Thoracic aorta endothelial cell (primary cell): ENCODE results near the gene BTF3. TPM values are rescaled to one million over a fixed set of nuclear protein-coding genes. Genes with fewer than 3 reads are reported as not detected.

Experiments used
- total RNA-seq: library from RNA; depleted of rRNA; stranded (reverse); fragments of >200 nt; gene quantifications from 2 replicates; pipeline ENCODE4 v1.2.3, GENCODE V29; 2012

The BTF3 gene
- 551 and 607 TPM in 2 replicates for total RNA-seq

GRCh38 chr5:73498057-73498992 is at the start of gene BTF3:
Gene BTF3, plus strand, starts transcription at chr5:73498442. Its CDS starts 226 bp downstream, at chr5:73498668.

DNA sequence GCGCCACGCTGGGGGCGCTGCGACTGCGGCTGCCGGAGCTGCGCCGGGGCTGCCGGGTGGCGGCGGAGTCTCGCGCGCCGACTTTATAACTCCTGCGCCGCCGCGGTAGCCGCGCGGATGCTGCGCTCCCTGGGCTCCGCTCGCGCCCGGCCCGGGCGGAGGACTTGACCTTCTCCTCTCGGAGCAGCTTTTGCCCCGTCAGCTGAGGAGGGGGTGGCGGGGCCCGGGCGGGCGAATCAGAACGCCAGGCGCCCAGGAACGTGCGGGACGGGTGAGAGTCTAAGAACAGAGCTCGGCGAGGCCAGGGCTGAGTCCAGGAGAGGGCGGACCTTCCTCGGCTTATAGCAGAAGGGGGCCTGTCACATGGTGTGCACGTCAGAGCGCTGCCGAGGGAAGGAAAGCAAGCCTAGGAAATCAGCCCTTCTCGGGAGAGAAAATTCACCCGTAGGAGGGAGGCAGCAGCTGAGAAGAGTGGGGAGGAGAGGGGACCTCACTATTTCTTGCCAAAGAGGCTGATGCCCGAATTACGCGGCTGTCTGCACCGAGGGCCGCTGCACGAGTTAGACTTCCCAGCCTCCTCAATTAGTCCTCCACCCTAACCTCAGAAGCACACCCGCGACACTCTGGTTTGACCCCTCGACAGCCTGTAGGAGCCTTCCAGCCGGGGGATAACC is 49.6 kb upstream of the BTF3 start, which contains the start of gene FOXD1:
TSS of gene FOXD1 (minus strand) at position 315 of the 674 bp plus-strand sequence. CDS start 415 bp downstream, outside the sequence.

Other genes starting within 250 kb of the BTF3 start
- gene FOXD1, start 49.7 kb upstream of the BTF3 start, total RNA-seq, result 0.13 TPM in 1 of 2 replicates, not detected in the other
- 12.1 and 13.8 TPM in 2 replicates for gene ANKRA2, start 67.2 kb downstream of the BTF3 start, total RNA-seq
- gene UTP15, start 67.3 kb downstream of the BTF3 start, total RNA-seq, result 46.2 and 50.5 TPM in 2 replicates
- gene ARHGEF28, start 127.8 kb downstream of the BTF3 start, total RNA-seq, result 110 and 120 TPM in 2 replicates